Caco-2 (cell line): ENCODE results near the gene TTN. TPM values are rescaled to one million over a fixed set of nuclear protein-coding genes. Genes with fewer than 3 reads are reported as not detected.

Experiments
- BruUV-seq: library from RNA; stranded (reverse); fragments of 400-500 nt; replicated peaks from 2 replicates; lab custom pipeline; 2021; lab: Mats Ljungman, UMichigan
- CTCF ChIA-PET: fragments of 300-600 bp; sonication (Branson Sonifier 250); formaldehyde crosslinking; loops from one replicate; lab custom pipeline; 2022; ENCODE audit warnings: antibody characterized with exemption; lab: Charles Lee
- POLR2A ChIA-PET: fragments of 300-600 bp; sonication (Branson Sonifier 250); formaldehyde crosslinking; loops from one replicate; lab custom pipeline; 2022; ENCODE audit warnings: antibody characterized with exemption; lab: Charles Lee
- DNase-seq, 2 experiments: peaks; one replicate each; pipeline versions ENCODE4 v3.0.0 to v3.0.0-alpha.2; 2020 to 2022
- H3K27me3 ChIP-seq: replicated peaks from 2 replicates; pipeline ENCODE4 v1.6.0; 2011; ENCODE audit warnings: low read length; ENCODE audit not compliant: control insufficient read depth, insufficient read depth
- H3K36me3 ChIP-seq: 2 replicates; pipeline ENCODE4 v1.5.1; 2011; ENCODE audit warnings: low read length; ENCODE audit not compliant: control insufficient read depth, insufficient read depth
- H3K4me1 ChIP-seq: fragments of 250-450 bp; sonication (Bioruptor Pico); 2 replicates; pipeline ENCODE4 v1.5.1; 2020; ENCODE audit warnings: mild to moderate bottlenecking
- H3K4me3 ChIP-seq: 2 replicates; pipeline ENCODE4 v1.5.1; 2011; ENCODE audit warnings: low read depth, mild to moderate bottlenecking, control low read depth, low read length
- H3K9me3 ChIP-seq: fragments of 250-450 bp; sonication (Bioruptor Pico); 2 replicates; pipeline ENCODE4 v1.5.1; 2020; ENCODE audit warnings: mild to moderate bottlenecking, moderate library complexity
- H3K27ac Mint-ChIP-seq: one replicate; pipeline ENCODE4 v1.8.0; 2022; ENCODE audit warnings: mixed read lengths; ENCODE audit not compliant: unreplicated experiment
- H3K27me3 Mint-ChIP-seq: one replicate; pipeline ENCODE4 v1.8.0; 2022; ENCODE audit warnings: mixed read lengths; ENCODE audit not compliant: insufficient read depth, unreplicated experiment
- H3K36me3 Mint-ChIP-seq: one replicate; pipeline ENCODE4 v1.8.0; 2022; ENCODE audit warnings: mild to moderate bottlenecking, mixed read lengths; ENCODE audit not compliant: insufficient read depth, unreplicated experiment
- H3K4me1 Mint-ChIP-seq: one replicate; pipeline ENCODE4 v1.8.0; 2022; ENCODE audit warnings: low read depth, mixed read lengths; ENCODE audit not compliant: unreplicated experiment
- H3K4me3 Mint-ChIP-seq: one replicate; pipeline ENCODE4 v1.8.0; 2022; ENCODE audit warnings: mild to moderate bottlenecking, moderate library complexity, mixed read lengths; ENCODE audit not compliant: unreplicated experiment
- H3K9me3 Mint-ChIP-seq: one replicate; pipeline ENCODE4 v1.8.0; 2022; ENCODE audit warnings: mixed read lengths; ENCODE audit not compliant: unreplicated experiment
- CTCF ChIP-seq, 2 experiments: fragments of 200-600 bp in 1 of 2; IDR thresholded peaks; 1 replicate in 1 of 2; 2 replicates in 1 of 2; pipeline versions ENCODE4 v1.5.1 to v1.8.0; 2011 to 2022; ENCODE audit warnings: antibody characterized with exemption in 1 of 2, control low read depth in 1 of 2, inconsistent platforms in 1 of 2, low read depth in 1 of 2, low read length in 1 of 2, mild to moderate bottlenecking in 1 of 2, moderate library complexity in 1 of 2; ENCODE audit not compliant: insufficient read depth in 1 of 2, severe bottlenecking in 1 of 2, unreplicated experiment in 1 of 2
- intact Hi-C: fragments of 100-400 bp; cut with micrococcal nuclease; formaldehyde crosslinking; loops from one replicate; pipeline ENCODE4 v1.10.0; 2022; ENCODE audit not compliant: unreplicated experiment
- total RNA-seq: library from RNA; stranded (reverse); gene quantifications from 2 replicates; pipeline ENCODE4 v1.2.3, GENCODE V29; 2022

Gene TTN
- total RNA-seq, 1 experiment from 2014 or later = 9.3 TPM

DNA sequence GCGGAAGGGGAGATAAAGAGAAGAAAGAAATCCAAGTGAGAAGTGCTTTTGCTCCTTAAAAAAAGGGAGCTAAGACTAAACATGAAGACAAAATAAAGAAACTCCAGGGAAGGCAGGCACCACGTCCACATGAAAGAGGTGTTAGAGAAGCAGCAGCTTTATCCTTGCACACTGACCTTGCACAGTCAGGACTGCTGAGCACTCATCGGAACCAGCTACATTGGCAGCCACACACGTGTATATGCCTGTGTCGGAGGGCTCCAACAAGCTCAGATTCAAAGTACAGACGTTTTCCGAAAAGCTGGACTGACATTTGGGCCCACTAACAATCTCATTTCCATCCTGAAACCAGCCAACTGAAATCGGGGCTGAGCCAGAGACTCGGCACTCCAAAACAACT, 88.2 kb downstream of the TTN start:
- Histone ChIP-seq H3K36me3 (no peaks in the 10 kb centered on the region), H3K9me3 (no peaks in the 10 kb centered on the region), H3K4me3 (no peak overlapping the region), H3K4me1 (peaks cover 3% of the 10 kb centered on the region), H3K27me3 (no peaks in the 10 kb centered on the region)
- DNase-seq = no peak
- TF ChIP-seq CTCF (IDR thresholded peaks at IDR 0.05; ENCODE audit: insufficient read depth in 1 of 2, low read depth in 1 of 2, low read length in 1 of 2, severe bottlenecking in 1 of 2, unreplicated experiment in 1 of 2) = no peak
- H3K4me1 Mint-ChIP-seq = peaks cover 4% of the 10 kb centered on the region
- H3K4me3 Mint-ChIP-seq = no peak overlapping the region
- ChIA-PET CTCF (no interaction called here), POLR2A (no interaction called here)
- H3K36me3 Mint-ChIP-seq = peaks cover 4% of the 10 kb centered on the region
- BruUV-seq = no TSS peak
- H3K27me3 Mint-ChIP-seq = no peaks in the 10 kb centered on the region
- no peaks in the 10 kb centered on the region for H3K9me3 Mint-ChIP-seq
- H3K27ac Mint-ChIP-seq = no peak overlapping the region
- intact Hi-C loops = no loop called here

DNA sequence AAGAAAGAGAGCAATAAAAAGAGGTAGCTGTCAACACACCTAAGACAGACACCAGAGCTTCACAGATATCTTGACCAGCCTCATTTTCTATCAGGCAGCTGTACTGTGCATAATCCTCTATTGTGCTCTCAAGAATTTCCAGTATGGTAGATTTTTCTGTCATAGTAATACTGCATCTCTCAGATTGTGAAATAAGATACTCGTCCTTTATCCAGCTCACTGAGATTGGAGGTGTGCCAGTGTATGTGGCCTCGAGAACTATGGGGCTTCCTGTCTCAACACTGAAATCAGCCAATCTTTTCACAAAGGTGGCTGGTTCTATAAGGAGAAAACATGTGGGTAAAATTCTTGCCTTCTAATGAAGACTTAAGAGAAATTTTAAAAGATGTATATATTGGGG, 88.9 kb downstream of the TTN start:
- H3K9me3 ChIP-seq = no peaks in the 10 kb centered on the region
- POLR2A ChIA-PET = no interaction called here
- DNase-seq = no peak
- no peaks in the 10 kb centered on the region for H3K27me3 Mint-ChIP-seq
- TF ChIP-seq CTCF (IDR thresholded peaks at IDR 0.05; ENCODE audit: insufficient read depth in 1 of 2, low read depth in 1 of 2, low read length in 1 of 2, severe bottlenecking in 1 of 2, unreplicated experiment in 1 of 2) = no peak
- BruUV-seq = no TSS peak
- H3K4me1 ChIP-seq = no peaks in the 10 kb centered on the region
- CTCF ChIA-PET = no interaction called here
- intact Hi-C loops = no loop called here
- H3K9me3 Mint-ChIP-seq = no peaks in the 10 kb centered on the region
- H3K36me3 Mint-ChIP-seq = no peaks in the 10 kb centered on the region
- no peaks in the 10 kb centered on the region for H3K36me3 ChIP-seq
- H3K4me1 Mint-ChIP-seq = no peaks in the 10 kb centered on the region
- H3K27ac Mint-ChIP-seq = no peak overlapping the region
- no peaks in the 10 kb centered on the region for H3K27me3 ChIP-seq
- H3K4me3 ChIP-seq = no peak overlapping the region
- no peak overlapping the region for H3K4me3 Mint-ChIP-seq

DNA sequence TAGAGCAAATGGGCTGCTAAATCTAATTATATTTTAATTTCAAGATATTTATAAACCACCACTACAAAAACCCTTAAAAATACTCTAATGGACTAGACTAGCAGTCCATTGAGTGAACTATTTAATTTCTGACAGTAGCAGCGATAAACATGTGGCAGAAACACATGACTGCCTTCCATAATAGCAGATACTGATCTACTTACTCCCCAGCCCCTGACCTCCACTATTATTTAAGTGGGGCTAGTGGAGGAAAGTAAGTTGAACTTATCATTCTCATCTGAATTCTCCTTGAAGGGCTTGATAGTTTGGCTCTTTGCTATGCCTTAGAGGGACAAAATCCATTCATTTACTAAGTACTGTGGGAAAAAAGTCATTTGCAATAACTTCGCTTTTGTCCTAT, 90.8 kb downstream of the TTN start:
- TF ChIP-seq CTCF (IDR thresholded peaks at IDR 0.05; ENCODE audit: insufficient read depth in 1 of 2, low read depth in 1 of 2, low read length in 1 of 2, severe bottlenecking in 1 of 2, unreplicated experiment in 1 of 2) = no peak
- no peaks in the 10 kb centered on the region for H3K9me3 ChIP-seq
- Mint-ChIP-seq H3K4me1 (no peaks in the 10 kb centered on the region), H3K9me3 (no peaks in the 10 kb centered on the region), H3K36me3 (no peaks in the 10 kb centered on the region), H3K4me3 (no peak overlapping the region), H3K27ac (no peak overlapping the region), H3K27me3 (no peaks in the 10 kb centered on the region)
- no peak overlapping the region for H3K4me3 ChIP-seq
- BruUV-seq = no TSS peak
- no peaks in the 10 kb centered on the region for H3K27me3 ChIP-seq
- no peak for DNase-seq
- POLR2A ChIA-PET = no interaction called here
- no peaks in the 10 kb centered on the region for H3K36me3 ChIP-seq
- no peaks in the 10 kb centered on the region for H3K4me1 ChIP-seq
- CTCF ChIA-PET = no interaction called here
- intact Hi-C loops = no loop called here
